ENCODE data around the gene UBE3C.

UBE3C gene

DNA sequence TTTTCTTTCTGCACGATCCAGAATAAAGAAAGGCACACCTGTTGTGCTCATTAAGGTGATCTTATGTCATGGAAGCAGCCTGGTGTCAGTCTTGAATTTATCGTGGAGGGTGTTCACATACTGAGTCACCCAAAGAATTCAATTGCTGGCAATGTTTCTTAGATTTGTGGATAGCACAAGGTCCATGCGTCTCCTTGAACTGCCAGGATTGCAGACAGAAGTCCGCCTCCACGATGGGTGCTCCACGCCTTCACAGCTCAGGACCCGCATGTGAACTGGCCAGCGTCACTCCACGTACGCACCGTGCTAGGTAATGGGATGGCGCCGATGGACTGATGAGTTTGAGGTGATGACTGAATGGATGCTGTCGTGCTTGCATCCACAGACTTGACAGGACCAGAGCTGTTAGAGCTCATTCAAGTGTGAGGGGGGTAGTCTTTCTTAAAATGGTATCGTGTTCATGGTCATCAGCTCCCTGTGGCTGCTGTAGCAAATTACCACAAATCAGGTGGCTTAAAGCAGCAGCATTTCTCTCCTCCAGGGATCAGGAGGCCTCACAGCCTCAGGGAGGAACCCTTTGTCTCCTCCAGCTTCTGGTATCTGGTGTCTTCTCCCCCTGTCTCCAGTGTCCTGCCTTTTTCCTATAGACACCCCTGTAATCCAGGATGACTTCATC is 132.7 kb downstream of the UBE3C start:
- H4K91ac ChIP-seq (ENCODE audit: low read depth, low read length): no peak overlapping the region
- no peak overlapping the region for H3K23ac ChIP-seq (ENCODE audit: low read length)
- no peak overlapping the region for H2BK120ac ChIP-seq (ENCODE audit: insufficient read depth, low read length, poor library complexity)
- no peaks in the 10 kb centered on the region for H3K27me3 ChIP-seq (ENCODE audit: insufficient read depth, low read length)
- no CpG with 5 or more reads among the region's 15 CpGs for WGBS (ENCODE audit: extremely low coverage, insufficient coverage, insufficient read length)
- H2BK12ac ChIP-seq (ENCODE audit: low read length): no peak overlapping the region
- H2AK5ac ChIP-seq (ENCODE audit: low read length): no peak overlapping the region
- H2BK5ac ChIP-seq (ENCODE audit: low read depth, low read length, poor library complexity): no peak overlapping the region
- no peak overlapping the region for H3K4me2 ChIP-seq (ENCODE audit: low read length)
- H3K9ac ChIP-seq (ENCODE audit: low read length): no peak overlapping the region
- no peak overlapping the region for H4K8ac ChIP-seq (ENCODE audit: low read depth, low read length)
- H3K14ac ChIP-seq (ENCODE audit: low read length): no peak overlapping the region
- H3K27ac ChIP-seq (ENCODE audit: low read depth, low read length): no peak overlapping the region
- H3K36me3 ChIP-seq (ENCODE audit: control insufficient read depth in 1 of 2, insufficient read depth in 2 of 2, low read length in 2 of 2): peaks cover 27 to 30% of the 10 kb centered on the region in 2 experiments
- peak; percentile 81 to 89 for DNase-seq
- no peak overlapping the region for H2AFZ ChIP-seq (ENCODE audit: insufficient read depth, low read length, poor library complexity)
- no peaks in the 10 kb centered on the region for H3K79me1 ChIP-seq (ENCODE audit: low read length)
- no peak overlapping the region for H3K4ac ChIP-seq (ENCODE audit: low read depth, low read length)
- no peak overlapping the region for H3K4me3 ChIP-seq (ENCODE audit: low read depth, low read length)
- no peaks in the 10 kb centered on the region for H3K79me2 ChIP-seq (ENCODE audit: control insufficient read depth, insufficient read depth, low read length, poor library complexity)
- peaks cover 5 to 7% of the 10 kb centered on the region in 2 experiments for H3K4me1 ChIP-seq (ENCODE audit: control insufficient read depth in 1 of 2, insufficient read depth in 2 of 2, low read length in 2 of 2)
- H3K9me3 ChIP-seq (ENCODE audit: insufficient read depth, low read depth, low read length): peaks cover 2% of the 10 kb centered on the region
- no peak overlapping the region for H4K12ac ChIP-seq (ENCODE audit: low read depth, low read length)
- no peak overlapping the region for H3K18ac ChIP-seq (ENCODE audit: low read length)

DNA sequence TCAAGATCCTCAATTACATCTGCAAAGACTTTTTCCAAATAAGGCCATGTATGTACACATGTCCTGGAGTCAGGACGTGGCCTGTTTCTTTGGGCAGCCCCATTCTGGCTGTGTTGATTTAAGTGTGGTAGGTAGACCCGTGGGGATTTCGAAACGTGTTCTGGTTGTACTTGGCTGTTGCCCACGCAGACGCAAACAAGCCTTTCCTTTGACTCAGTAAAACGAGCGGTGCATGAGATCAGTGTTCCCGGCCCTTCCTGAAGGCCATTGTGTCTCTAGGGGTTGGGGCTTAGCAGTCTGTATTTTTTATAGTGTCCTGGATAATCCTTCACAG is 133.2 kb downstream of the UBE3C start:
- Histone ChIP-seq H3K14ac (ENCODE audit: low read length) (no peak overlapping the region), H3K79me2 (ENCODE audit: control insufficient read depth, insufficient read depth, low read length, poor library complexity) (no peaks in the 10 kb centered on the region), H4K12ac (ENCODE audit: low read depth, low read length) (no peak overlapping the region)

DNA sequence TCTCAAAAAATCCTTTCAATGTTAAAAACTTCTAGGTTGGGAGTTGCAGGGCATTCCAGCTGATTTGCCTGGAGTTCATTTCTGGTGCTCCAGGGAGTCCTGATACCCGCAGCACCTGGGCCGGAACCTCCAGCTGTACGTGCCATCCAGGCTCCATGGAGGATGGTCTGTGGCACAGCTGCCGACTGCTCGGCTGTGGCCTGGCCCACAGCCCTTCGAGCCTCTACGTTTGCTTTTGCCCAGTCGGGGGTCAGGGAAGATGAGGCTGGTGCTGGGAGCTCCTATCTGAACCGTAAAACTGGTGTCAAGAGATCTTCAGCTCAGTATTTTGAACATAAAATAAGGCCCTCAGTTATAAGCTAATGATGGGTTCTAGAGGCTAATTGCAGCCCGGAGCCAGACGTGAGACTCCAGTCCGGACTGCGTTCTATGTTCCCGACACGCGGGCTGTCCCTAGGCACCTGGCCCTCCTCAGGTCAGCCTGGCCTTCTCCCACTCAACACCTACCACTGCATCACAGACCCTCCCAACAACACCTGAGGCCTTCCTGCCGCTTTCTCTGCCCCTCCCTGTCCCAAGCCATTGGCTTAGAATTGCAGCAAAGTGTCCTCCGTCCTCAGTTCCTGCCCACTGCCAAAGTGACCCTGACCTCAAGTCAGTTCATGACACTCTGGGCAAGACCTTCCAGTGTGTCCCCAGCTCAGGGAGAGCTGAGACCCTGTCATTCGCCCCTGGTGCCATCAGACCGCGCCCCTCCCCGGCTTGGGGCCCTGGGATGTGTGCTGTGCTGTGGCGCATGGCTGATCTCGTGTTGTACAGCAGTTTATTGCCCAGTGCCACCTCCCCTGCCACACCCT is 133.9 kb downstream of the UBE3C start:
- peak overlapping the region; percentile 9 for H2BK120ac ChIP-seq (ENCODE audit: insufficient read depth, low read length, poor library complexity)
- DNase-seq: peak; percentile 64 to 76
- no peak overlapping the region for H3K9ac ChIP-seq (ENCODE audit: low read length)
- H4K8ac ChIP-seq (ENCODE audit: low read depth, low read length): no peak overlapping the region
- H2AK5ac ChIP-seq (ENCODE audit: low read length): no peak overlapping the region
- no peak overlapping the region for H3K18ac ChIP-seq (ENCODE audit: low read length)
- H2BK5ac ChIP-seq (ENCODE audit: low read depth, low read length, poor library complexity): no peak overlapping the region
- peak overlapping the region; percentile 11 for H3K4me3 ChIP-seq (ENCODE audit: low read depth, low read length)
- H3K36me3 ChIP-seq (ENCODE audit: control insufficient read depth in 1 of 2, insufficient read depth in 2 of 2, low read length in 2 of 2): peaks cover 19 to 28% of the 10 kb centered on the region in 2 experiments
- no peak overlapping the region for H3K27ac ChIP-seq (ENCODE audit: low read depth, low read length)
- H2BK12ac ChIP-seq (ENCODE audit: low read length): no peak overlapping the region
- H3K79me2 ChIP-seq (ENCODE audit: control insufficient read depth, insufficient read depth, low read length, poor library complexity): no peaks in the 10 kb centered on the region
- no peak overlapping the region for H3K14ac ChIP-seq (ENCODE audit: low read length)
- no peak overlapping the region for H3K23ac ChIP-seq (ENCODE audit: low read length)
- no peak overlapping the region for H3K4ac ChIP-seq (ENCODE audit: low read depth, low read length)
- H3K27me3 ChIP-seq (ENCODE audit: insufficient read depth, low read length): no peaks in the 10 kb centered on the region
- H2AFZ ChIP-seq (ENCODE audit: insufficient read depth, low read length, poor library complexity): no peak overlapping the region
- H3K79me1 ChIP-seq (ENCODE audit: low read length): no peaks in the 10 kb centered on the region
- H4K12ac ChIP-seq (ENCODE audit: low read depth, low read length): peak overlapping the region; percentile 24
- H3K4me1 ChIP-seq (ENCODE audit: control insufficient read depth in 1 of 2, insufficient read depth in 2 of 2, low read length in 2 of 2): peaks cover 5 to 7% of the 10 kb centered on the region in 2 experiments
- peaks cover 2% of the 10 kb centered on the region for H3K9me3 ChIP-seq (ENCODE audit: insufficient read depth, low read depth, low read length)
- no CpG with 5 or more reads among the region's 24 CpGs for WGBS (ENCODE audit: extremely low coverage, insufficient coverage, insufficient read length)
- H4K91ac ChIP-seq (ENCODE audit: low read depth, low read length): no peak overlapping the region
- no peak overlapping the region for H3K4me2 ChIP-seq (ENCODE audit: low read length)

More for the DNA sequence above, 133.2 kb downstream of the UBE3C start:
- Histone ChIP-seq H2AK5ac (ENCODE audit: low read length) (no peak overlapping the region), H3K4me2 (ENCODE audit: low read length) (no peak overlapping the region), H2BK5ac (ENCODE audit: low read depth, low read length, poor library complexity) (no peak overlapping the region), H3K27me3 (ENCODE audit: insufficient read depth, low read length) (no peaks in the 10 kb centered on the region), H3K4me1 (ENCODE audit: control insufficient read depth in 1 of 2, insufficient read depth in 2 of 2, low read length in 2 of 2) (peaks cover 5 to 7% of the 10 kb centered on the region in 2 experiments), H3K27ac (ENCODE audit: low read depth, low read length) (no peak overlapping the region), H2BK12ac (ENCODE audit: low read length) (no peak overlapping the region), H3K4ac (ENCODE audit: low read depth, low read length) (no peak overlapping the region), H4K91ac (ENCODE audit: low read depth, low read length) (no peak overlapping the region), H4K8ac (ENCODE audit: low read depth, low read length) (no peak overlapping the region), H3K4me3 (ENCODE audit: low read depth, low read length) (no peak overlapping the region), H3K9ac (ENCODE audit: low read length) (no peak overlapping the region), H3K23ac (ENCODE audit: low read length) (no peak overlapping the region), H2AFZ (ENCODE audit: insufficient read depth, low read length, poor library complexity) (no peak overlapping the region), H3K79me1 (ENCODE audit: low read length) (no peaks in the 10 kb centered on the region), H3K18ac (ENCODE audit: low read length) (no peak overlapping the region), H3K9me3 (ENCODE audit: insufficient read depth, low read depth, low read length) (peaks cover 2% of the 10 kb centered on the region), H2BK120ac (ENCODE audit: insufficient read depth, low read length, poor library complexity) (no peak overlapping the region), H3K36me3 (ENCODE audit: control insufficient read depth in 1 of 2, insufficient read depth in 2 of 2, low read length in 2 of 2) (peaks cover 26 to 30% of the 10 kb centered on the region in 2 experiments)
- WGBS (ENCODE audit: extremely low coverage, insufficient coverage, insufficient read length): no CpG with 5 or more reads among the region's 9 CpGs
- DNase-seq: peak in 1 of 2 donors; percentile 76

DNA sequence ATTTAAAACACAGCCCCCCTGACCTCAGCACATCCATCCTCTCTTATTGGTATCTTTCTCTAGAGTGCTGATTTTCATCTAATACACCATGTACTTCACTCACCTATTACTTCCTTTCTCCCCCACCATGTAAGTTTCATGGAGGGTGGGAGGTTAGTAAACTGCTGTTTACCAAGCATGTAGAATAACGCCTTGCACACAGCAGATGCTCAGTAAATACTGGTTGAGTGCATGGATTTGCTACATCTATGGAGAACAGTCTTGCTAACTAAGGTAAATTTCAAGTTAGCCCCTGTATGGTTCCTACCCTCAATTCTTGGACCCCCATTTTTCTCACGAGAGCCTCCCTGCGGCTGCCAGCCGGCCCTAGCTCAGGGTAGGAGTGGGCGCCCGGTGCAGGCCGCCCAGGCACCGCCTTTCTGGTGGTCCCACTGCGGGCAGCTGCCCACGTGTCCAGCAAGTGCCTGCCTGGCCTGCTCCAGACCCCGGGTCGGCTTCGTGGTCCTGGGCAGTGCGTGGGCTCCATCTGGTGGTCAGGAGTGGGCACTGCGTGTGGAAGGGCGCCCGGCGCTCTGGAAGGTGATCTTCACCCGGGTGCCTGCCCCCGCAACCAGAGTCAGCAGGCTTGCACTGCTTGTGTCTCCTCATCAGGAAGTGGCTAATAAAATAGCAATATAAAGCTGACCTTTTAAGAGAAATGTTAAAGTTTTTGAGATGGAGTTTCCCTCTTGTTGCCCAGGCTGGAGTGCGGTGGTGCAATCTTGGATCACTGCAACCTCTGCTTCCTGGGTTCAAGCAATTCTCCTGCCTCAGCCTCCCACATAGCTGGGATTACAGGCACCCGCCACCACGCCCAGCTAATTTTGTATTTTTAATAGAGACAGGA is 134.7 kb downstream of the UBE3C start:
- Histone ChIP-seq H3K4me2 (ENCODE audit: low read length) (no peak overlapping the region), H3K4ac (ENCODE audit: low read depth, low read length) (no peak overlapping the region), H2AK5ac (ENCODE audit: low read length) (no peak overlapping the region), H4K91ac (ENCODE audit: low read depth, low read length) (no peak overlapping the region), H3K9ac (ENCODE audit: low read length) (no peak overlapping the region), H4K8ac (ENCODE audit: low read depth, low read length) (no peak overlapping the region), H2AFZ (ENCODE audit: insufficient read depth, low read length, poor library complexity) (no peak overlapping the region), H3K14ac (ENCODE audit: low read length) (no peak overlapping the region), H3K27me3 (ENCODE audit: insufficient read depth, low read length) (no peaks in the 10 kb centered on the region), H2BK12ac (ENCODE audit: low read length) (no peak overlapping the region), H3K4me3 (ENCODE audit: low read depth, low read length) (no peak overlapping the region), H2BK120ac (ENCODE audit: insufficient read depth, low read length, poor library complexity) (no peak overlapping the region), H3K18ac (ENCODE audit: low read length) (no peak overlapping the region), H2BK5ac (ENCODE audit: low read depth, low read length, poor library complexity) (no peak overlapping the region), H4K12ac (ENCODE audit: low read depth, low read length) (no peak overlapping the region), H3K36me3 (ENCODE audit: control insufficient read depth in 1 of 2, insufficient read depth in 2 of 2, low read length in 2 of 2) (peaks cover 13 to 21% of the 10 kb centered on the region in 2 experiments), H3K9me3 (ENCODE audit: insufficient read depth, low read depth, low read length) (peaks cover 2% of the 10 kb centered on the region), H3K4me1 (ENCODE audit: control insufficient read depth in 1 of 2, insufficient read depth in 2 of 2, low read length in 2 of 2) (peaks cover 5 to 7% of the 10 kb centered on the region in 2 experiments), H3K23ac (ENCODE audit: low read length) (no peak overlapping the region), H3K79me1 (ENCODE audit: low read length) (no peaks in the 10 kb centered on the region), H3K79me2 (ENCODE audit: control insufficient read depth, insufficient read depth, low read length, poor library complexity) (no peaks in the 10 kb centered on the region), H3K27ac (ENCODE audit: low read depth, low read length) (no peak overlapping the region)
- DNase-seq: peak; percentile 63 to 85
- WGBS (ENCODE audit: extremely low coverage, insufficient coverage, insufficient read length): no CpG with 5 or more reads among the region's 23 CpGs
